Lung (tissue), 12 donors: ENCODE data around the gene DRD2. TPM values are rescaled to one million over a fixed set of nuclear protein-coding genes. Genes with fewer than 3 reads are reported as not detected.

Source experiments
- ATAC-seq: fragments of 200-7000 bp; cut with Tn5 transposase; one replicate; pipeline ENCODE4 v1.9.1; 2020; ENCODE audit warnings: moderate number of reproducible peaks; ENCODE audit not compliant: insufficient read depth, low FRiP score
- DNase-seq, 3 donors: peaks; one replicate each; pipeline ENCODE4 v3.0.0-alpha.2; 2013 to 2017
- H3K27ac ChIP-seq, 2 donors: one replicate each; pipeline ENCODE4 v1.5.1; 2013; ENCODE audit warnings: mild to moderate bottlenecking in 2 of 2, moderate library complexity in 2 of 2, control low read depth in 1 of 2, inconsistent platforms in 1 of 2, low read depth in 1 of 2, low read length in 1 of 2
- H3K27me3 ChIP-seq, 3 donors: one replicate each; pipeline ENCODE4 v1.5.1; 2013; ENCODE audit warnings: low read length in 2 of 3; ENCODE audit not compliant: control insufficient read depth in 3 of 3, insufficient read depth in 3 of 3
- H3K36me3 ChIP-seq, 4 donors: one replicate each; pipeline ENCODE4 v1.5.1; 2013; ENCODE audit warnings: low read length in 4 of 4, mild to moderate bottlenecking in 1 of 4, moderate library complexity in 1 of 4; ENCODE audit not compliant: control insufficient read depth in 4 of 4, insufficient read depth in 4 of 4
- H3K4me1 ChIP-seq, 5 donors: one replicate each; pipeline ENCODE4 v1.5.1; 2013; ENCODE audit warnings: low read length in 5 of 5, mild to moderate bottlenecking in 2 of 5, moderate library complexity in 1 of 5; ENCODE audit not compliant: control insufficient read depth in 5 of 5, insufficient read depth in 5 of 5
- H3K4me3 ChIP-seq: one replicate; pipeline ENCODE4 v1.5.1; 2013; ENCODE audit warnings: mild to moderate bottlenecking, control low read depth, moderate library complexity
- H3K9ac ChIP-seq, 2 donors: one replicate each; pipeline ENCODE4 v1.5.1; 2013; ENCODE audit warnings: low read length in 2 of 2, control low read depth in 1 of 2; ENCODE audit not compliant: insufficient read depth in 1 of 2
- H3K9me3 ChIP-seq, 4 donors: one replicate each; pipeline ENCODE4 v1.5.1; 2013; ENCODE audit warnings: low read length in 3 of 4, mild to moderate bottlenecking in 1 of 4, moderate library complexity in 1 of 4; ENCODE audit not compliant: control insufficient read depth in 4 of 4, insufficient read depth in 3 of 4
- CTCF ChIP-seq: IDR thresholded peaks from 2 replicates; pipeline ENCODE4 v1.5.1; 2012; ENCODE audit warnings: mild to moderate bottlenecking; ENCODE audit errors: control extremely low read depth, extremely low read depth
- WGBS, 2 donors: extraction: QIAGEN DNeasy Blood & Tissue Kit; methylation state at CpG; one replicate each; pipeline ENCODE4 v1.1.7; 2013; 5-methylcytosine and 5-hydroxymethylcytosine counted together
- polyA plus RNA-seq, 2 donors: library from polyadenylated mRNA; stranded (reverse); fragments of 200-250 nt; gene quantifications; one replicate each; pipeline ENCODE4 v1.2.1, GENCODE V29; 2013
- total RNA-seq, 2 donors: library from RNA; depleted of rRNA in 1 of 2; stranded (reverse); fragments of >200 nt in 1 of 2; gene quantifications; one replicate each; pipeline ENCODE4 v1.2.1, GENCODE V29; 2014 to 2021
- donor health status: control.
- donor health status: control.
- donor health status: Bipolar disorder and iron deficiency.
- donor health status: healthy.
- donor health status: DM: yes; HTN: yes; CAD: no.

The DRD2 gene
- total and polyA plus RNA-seq, 4 donors = 0.08 to 0.28 TPM; not detected in 2

GRCh38 chr11:113370634-113371033, 104.6 kb downstream of the DRD2 start:
- Histone ChIP-seq H3K27me3 (no peaks in the 10 kb centered on the region), H3K4me3 (no peak overlapping the region), H3K4me1 (no peaks in the 10 kb centered on the region), H3K27ac (no peak overlapping the region), H3K9ac (no peak overlapping the region), H3K9me3 (no peaks in the 10 kb centered on the region), H3K36me3 (peaks cover 0 to 22% (median 3%) of the 10 kb centered on the region in 4 donors)
- no peak for TF ChIP-seq CTCF
- DNase-seq = no peak
- ATAC-seq = no peak
- WGBS, 2 donors = 84 to 86% methylated on average over 5 of the region's 5 CpGs

- Histone ChIP-seq H3K9ac (no peak overlapping the region), H3K4me3 (no peak overlapping the region), H3K9me3 (no peaks in the 10 kb centered on the region), H3K27me3 (no peaks in the 10 kb centered on the region), H3K4me1 (no peaks in the 10 kb centered on the region), H3K36me3 (peaks cover 5 to 32% (median 7%) of the 10 kb centered on the region in 4 donors), H3K27ac (no peak overlapping the region)
- WGBS, 2 donors = 85 to 88% methylated on average over 3 of the region's 3 CpGs
- DNase-seq = no peak
- ATAC-seq = no peak
- TF ChIP-seq CTCF = no peak
Measured at GRCh38 chr11:113369411-113369810, 105.8 kb downstream of the DRD2 start.

DNA sequence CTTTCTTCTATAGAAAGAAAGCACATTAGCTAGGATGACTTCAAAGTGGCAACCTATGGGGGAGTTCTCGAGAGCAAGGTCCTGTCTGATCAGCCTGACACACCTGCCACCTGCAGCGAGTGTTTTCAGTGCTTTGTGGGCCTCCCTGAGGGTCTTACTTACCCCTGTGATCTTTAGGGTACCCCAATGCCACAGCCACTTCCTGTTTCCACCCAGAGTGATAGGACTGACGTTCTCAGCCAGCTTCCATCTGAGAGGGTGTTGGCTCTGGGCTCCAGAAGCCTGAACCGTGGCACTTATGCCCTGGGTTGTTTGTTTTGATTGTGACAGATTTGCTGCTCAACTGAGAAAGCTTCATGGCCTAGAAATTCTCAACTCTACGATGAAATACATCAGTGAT, 109.3 kb downstream of the DRD2 start:
- DNase-seq (no peak), ATAC-seq (no peak)
- Histone ChIP-seq H3K27ac (no peak overlapping the region), H3K9ac (no peak overlapping the region), H3K9me3 (no peaks in the 10 kb centered on the region), H3K36me3 (peaks cover 5 to 45% (median 17%) of the 10 kb centered on the region in 4 donors), H3K4me3 (no peak overlapping the region), H3K4me1 (no peaks in the 10 kb centered on the region), H3K27me3 (no peaks in the 10 kb centered on the region)
- TF ChIP-seq CTCF = no peak
- WGBS, 2 donors = 62 to 70% methylated on average over 5 of the region's 5 CpGs

DNA sequence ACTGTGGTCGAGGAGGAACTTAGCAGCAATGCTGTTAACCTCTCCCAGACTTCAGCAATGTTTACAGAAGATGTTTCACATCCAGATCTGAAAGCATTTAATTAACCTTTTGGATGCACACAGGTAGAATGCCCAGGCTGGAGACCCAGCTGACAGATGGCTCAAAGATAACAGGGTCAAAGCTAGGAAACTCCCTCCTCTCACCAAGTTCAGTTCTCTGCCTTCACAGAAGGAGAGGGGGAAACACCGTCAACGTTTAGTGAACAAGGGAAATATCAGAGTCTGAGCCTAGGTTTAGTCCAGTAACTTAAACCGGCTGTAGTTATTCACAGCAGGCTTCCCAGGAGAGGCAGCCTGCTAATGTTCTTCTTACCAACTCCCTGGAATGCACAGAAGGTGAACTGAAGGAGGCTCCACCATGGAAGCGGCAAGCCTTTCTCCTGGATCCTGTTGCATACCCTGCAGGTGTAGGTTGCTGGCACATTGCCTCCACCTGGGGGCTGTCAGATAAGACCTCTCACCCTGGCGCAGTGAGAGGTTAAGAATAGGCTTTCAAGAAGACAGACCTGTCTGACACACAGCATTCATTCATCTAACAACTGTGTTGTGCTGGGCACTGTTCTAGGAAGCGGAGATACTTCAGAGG, 111.1 kb downstream of the DRD2 start:
- Histone ChIP-seq H3K27me3 (no peaks in the 10 kb centered on the region), H3K4me1 (no peaks in the 10 kb centered on the region), H3K9ac (no peak overlapping the region), H3K36me3 (peaks cover 13 to 54% (median 18%) of the 10 kb centered on the region in 4 donors), H3K4me3 (no peak overlapping the region), H3K9me3 (peaks cover 0 to 2% (median 0%) of the 10 kb centered on the region in 4 donors), H3K27ac (no peak overlapping the region)
- DNase-seq (no peak), ATAC-seq (no peak)
- no peak for TF ChIP-seq CTCF
- 73 to 85% methylated on average over 7 of the region's 7 CpGs for WGBS, 2 donors
